RWPE1 (cell line): ENCODE data around the gene RGS8.

Experiments
- CTCF ChIA-PET: fragments of 350-600 bp; sonication (Branson Sonifier 250); formaldehyde crosslinking; extraction: SDS; loops from one replicate; lab custom pipeline; 2021; lab: Yijun Ruan, JAX
- POLR2A ChIA-PET: fragments of 400-600 bp; formaldehyde crosslinking; extraction: SDS; loops from one replicate; lab custom pipeline; 2020; ENCODE audit warnings: antibody characterized with exemption; ENCODE audit not compliant: low non-redundant PET; lab: Yijun Ruan, JAX
- DNase-seq: peaks from one replicate; pipeline ENCODE4 v3.0.0; 2012; ENCODE audit warnings: low spot score
- H3K27ac ChIP-seq: fragments of 450-650 bp; 2 replicates; pipeline ENCODE4 v1.5.1; 2017
- TF ChIP-seq, protein P1 (sequence below): fragments of 450-650 bp; conservative IDR thresholded peaks from 2 replicates; pipeline ENCODE4 v1.5.1; 2017; ENCODE audit warnings: low read depth, mild to moderate bottlenecking

RGS8 gene

DNA sequence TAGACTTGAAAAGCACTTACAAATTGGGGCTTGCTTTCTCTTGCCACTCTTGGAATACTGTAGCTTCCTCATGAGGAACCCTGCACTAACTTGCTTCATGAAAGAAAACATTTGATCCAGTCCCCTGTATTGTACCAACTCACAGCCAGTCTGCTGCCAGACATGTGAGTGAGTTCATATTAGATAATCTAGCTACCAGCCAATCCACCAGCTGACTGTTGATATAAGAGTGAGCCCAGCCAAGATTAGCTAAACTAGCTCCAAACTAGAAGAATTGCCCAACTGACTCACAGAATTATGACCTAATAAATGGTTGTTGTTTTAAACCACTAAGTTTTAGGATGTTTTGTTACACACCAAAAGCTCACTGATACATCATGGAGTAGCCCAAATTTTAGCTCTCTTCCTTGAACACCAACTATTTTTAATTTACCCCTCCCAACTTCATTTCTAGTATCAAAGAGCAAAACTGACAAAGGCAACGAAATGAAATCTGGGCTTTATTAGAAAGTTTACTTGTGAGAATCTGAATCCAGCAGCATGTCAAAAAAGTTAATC lies 6.6 kb upstream of the RGS8 start:
- DNase-seq, result no peak
- TF ChIP-seq, protein P1, sequence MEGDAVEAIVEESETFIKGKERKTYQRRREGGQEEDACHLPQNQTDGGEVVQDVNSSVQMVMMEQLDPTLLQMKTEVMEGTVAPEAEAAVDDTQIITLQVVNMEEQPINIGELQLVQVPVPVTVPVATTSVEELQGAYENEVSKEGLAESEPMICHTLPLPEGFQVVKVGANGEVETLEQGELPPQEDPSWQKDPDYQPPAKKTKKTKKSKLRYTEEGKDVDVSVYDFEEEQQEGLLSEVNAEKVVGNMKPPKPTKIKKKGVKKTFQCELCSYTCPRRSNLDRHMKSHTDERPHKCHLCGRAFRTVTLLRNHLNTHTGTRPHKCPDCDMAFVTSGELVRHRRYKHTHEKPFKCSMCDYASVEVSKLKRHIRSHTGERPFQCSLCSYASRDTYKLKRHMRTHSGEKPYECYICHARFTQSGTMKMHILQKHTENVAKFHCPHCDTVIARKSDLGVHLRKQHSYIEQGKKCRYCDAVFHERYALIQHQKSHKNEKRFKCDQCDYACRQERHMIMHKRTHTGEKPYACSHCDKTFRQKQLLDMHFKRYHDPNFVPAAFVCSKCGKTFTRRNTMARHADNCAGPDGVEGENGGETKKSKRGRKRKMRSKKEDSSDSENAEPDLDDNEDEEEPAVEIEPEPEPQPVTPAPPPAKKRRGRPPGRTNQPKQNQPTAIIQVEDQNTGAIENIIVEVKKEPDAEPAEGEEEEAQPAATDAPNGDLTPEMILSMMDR, result no peak
- no peak overlapping the region for H3K27ac ChIP-seq
- ChIA-PET POLR2A (no interaction called here), CTCF (no interaction called here)

DNA sequence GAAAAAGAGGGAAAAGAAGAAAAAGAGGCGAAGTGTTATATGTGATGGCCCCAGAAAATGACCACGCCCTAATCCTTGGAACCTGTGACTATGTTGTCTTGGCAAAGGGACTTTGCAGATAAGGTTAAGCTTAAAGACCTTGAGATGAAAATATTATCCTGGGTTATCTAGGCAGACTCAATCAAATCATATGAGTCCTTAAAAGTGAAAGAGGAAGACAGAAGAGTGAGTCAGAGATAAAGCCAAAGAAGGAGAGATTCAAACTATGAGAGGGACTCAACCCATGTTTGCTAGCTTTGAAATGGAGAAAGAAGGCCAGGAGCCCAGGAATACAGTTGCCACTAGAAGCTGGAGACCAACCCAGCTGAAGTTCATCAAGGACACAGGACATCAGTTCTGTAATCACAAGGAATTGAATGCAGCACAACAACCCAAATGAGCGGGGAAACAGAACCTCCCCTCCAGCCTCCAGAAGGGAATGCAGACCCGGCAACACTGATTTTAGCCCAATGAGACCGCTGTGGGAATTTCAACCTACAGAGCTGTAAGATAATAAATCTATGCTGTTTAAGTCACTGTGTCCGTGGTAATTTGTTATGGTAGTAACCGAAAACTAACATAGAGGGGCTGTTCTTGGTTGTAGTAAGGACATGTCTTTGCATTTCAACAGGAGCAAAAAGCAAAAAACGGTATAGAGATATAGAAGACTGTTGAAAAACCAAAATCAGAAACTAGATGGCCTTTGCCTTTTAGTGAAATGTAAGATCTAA lies 4.2 kb upstream of the RGS8 start:
- H3K27ac ChIP-seq, result no peak overlapping the region
- POLR2A ChIA-PET, result no interaction called here
- CTCF ChIA-PET, result no interaction called here
- TF ChIP-seq, protein P1, result no peak
- DNase-seq, result no peak

DNA sequence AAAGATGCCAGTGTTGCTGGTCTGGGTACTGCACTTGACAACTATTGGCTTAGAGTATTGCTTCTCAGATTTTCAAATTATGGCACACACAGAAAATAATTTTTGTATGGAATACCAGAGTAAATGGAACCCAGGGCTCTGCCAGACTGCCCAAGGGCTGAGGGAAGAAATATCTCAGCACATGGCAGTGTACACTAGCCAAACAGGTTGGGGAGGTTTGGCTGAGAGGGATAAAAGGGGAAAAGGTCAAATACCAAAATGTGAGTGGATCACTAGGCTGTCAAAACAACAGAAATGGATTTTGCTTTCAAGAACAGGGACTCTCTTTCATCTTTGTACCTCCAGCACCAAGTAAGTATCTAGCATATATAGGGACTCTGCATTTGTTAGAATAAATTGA lies 3.0 kb upstream of the RGS8 start:
- DNase-seq, result peak; percentile 41
- ChIA-PET CTCF (no interaction called here), POLR2A (no interaction called here)
- TF ChIP-seq, protein P1, result no peak
- H3K27ac ChIP-seq, result no peak overlapping the region

DNA sequence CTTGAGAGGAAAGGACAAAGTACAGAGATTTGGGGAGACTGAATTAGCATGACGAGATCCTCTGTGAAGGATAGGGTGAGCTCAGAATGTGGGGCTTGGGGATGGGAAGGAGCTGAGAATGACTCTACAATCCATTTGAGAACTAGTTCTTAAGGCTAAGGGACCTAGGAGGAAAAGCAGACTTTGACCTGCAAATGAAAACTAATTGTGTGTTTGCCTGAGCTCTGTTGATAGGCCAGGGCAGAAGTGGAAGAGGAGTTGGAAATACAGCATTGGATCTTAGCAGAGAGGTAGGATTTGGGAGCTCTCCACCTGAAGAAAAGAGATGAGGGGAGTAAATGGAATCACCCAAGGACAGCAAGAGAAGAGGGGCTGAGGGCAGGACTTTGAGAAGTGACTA lies 2.1 kb upstream of the RGS8 start:
- DNase-seq, result no peak
- H3K27ac ChIP-seq, result no peak overlapping the region
- ChIA-PET POLR2A (no interaction called here), CTCF (no interaction called here)
- TF ChIP-seq, protein P1, result no peak

DNA sequence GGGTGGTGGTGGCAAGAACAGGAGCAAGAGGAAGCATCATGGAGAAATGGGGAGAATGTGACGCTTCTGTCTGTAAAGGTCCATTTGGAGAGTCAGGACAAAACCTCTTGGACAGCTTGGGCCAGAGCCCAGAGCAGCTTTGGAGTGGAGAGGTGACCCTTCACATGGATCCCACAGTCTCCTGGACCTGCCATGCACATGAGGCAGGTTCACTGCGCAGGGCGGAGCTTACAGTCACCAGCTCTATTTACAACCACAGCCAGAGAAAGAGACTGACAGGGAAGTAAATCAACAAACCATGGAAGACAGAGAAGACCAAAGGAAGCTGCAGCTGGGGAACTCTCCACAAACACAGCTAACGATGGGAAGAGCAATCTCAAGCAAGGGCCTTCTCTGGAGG lies 828 bp upstream of the RGS8 start:
- ChIA-PET POLR2A (no interaction called here), CTCF (no interaction called here)
- TF ChIP-seq, protein P1, result no peak
- no peak for DNase-seq
- H3K27ac ChIP-seq, result no peak overlapping the region

DNA sequence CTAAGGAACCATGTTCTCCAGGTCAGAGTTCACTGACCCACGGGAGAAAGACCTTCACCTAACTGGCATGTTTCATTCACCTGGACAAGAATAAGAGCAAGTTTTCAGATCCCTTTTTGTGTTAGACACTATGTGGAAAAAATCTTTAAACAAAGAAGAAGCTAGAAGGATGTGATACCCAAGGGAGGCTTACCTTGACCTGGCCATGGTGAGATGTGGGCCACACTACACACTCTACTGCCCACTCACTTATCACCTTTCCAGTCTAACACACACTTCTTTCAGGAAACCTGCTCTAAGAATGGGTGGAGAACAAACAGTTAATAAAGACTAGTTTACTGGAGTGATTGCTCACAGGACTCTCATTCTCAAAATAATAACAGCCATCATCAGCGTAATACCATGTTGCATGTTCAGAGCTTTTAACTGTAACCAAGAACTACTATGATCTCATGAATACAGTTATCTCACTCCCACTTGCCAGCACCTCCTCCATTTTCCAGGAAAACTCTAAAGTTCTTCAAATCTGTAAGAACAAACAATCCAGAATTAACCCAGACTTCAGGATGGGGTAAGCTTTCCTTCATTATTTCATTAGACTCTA lies 1.4 kb downstream of the RGS8 start:
- H3K27ac ChIP-seq, result no peak overlapping the region
- no peak for DNase-seq
- CTCF ChIA-PET, result interaction anchor here (0.6 kb wide), 1 partner anchor 260 kb away, joined by 3 read pairs; no protein-coding TSS in a partner anchor
- POLR2A ChIA-PET, result no interaction called here
- TF ChIP-seq, protein P1, result no peak
